ENCODE measurements around the gene CCDC28B.

CCDC28B gene

DNA sequence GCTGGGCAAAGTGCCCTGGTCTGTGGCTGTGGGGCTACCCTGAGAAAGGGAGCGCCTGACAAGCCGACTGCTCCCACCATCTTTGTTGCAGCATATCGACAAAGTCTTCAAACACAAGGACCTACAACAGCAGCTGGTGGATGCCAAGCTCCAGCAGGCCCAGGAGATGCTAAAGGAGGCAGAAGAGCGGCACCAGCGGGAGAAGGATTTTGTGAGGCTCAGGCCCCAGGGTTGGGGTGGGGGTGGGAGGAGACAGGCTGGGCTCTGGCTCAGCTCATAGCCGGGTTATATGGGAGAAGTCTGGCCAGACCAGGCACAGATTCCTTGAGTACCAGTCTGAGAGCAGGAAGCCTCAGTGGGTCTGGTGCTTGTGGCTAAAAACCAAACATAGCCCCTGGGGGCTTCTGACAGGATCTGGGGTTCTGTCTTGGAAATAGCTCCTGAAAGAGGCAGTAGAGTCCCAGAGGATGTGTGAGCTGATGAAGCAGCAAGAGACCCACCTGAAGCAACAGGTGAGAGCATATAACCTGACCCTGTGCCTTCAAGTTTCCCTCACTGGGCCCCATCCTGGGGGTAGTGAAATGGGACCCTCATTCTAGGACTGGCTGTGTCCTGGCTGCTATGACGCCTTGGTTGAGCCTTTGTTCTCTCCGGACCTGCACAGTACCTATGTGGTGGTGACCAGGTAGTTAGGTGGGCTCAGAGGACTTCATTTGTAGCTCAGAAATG is 8.0 kb upstream of the CCDC28B start:
- in situ Hi-C loops (cut with MboI; ENCODE audit: low sequenced_read_pairs): no loop called here

DNA sequence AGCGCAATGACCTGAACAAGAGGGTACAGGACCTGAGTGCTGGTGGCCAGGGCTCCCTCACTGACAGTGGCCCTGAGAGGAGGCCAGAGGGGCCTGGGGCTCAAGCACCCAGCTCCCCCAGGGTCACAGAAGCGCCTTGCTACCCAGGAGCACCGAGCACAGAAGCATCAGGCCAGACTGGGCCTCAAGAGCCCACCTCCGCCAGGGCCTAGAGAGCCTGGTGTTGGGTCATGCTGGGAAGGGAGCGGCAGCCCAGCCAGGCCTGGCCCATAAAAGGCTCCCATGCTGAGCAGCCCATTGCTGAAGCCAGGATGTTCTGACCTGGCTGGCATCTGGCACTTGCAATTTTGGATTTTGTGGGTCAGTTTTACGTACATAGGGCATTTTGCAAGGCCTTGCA is 5.4 kb upstream of the CCDC28B start:
- in situ Hi-C loops (cut with MboI; ENCODE audit: low sequenced_read_pairs): no loop called here

DNA sequence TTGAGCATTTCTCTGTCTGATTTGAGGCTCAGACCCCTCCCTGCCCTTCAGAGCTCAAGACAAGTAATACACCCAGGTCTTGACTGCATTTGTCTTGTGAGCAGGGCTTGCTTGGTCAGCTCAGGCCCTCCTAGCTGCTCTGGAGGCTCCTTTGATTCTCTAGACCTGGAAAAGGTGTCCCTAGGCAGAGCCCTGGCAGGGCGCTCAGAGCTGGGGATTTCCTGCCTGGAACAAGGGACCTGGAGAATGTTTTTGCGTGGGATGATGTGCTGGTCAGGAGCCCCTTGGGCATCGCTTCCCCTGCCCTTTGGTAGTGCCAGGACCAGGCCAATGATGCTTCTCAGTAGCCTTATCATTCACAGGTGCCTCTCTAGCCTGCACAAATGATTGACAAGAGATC is 4.9 kb upstream of the CCDC28B start:
- in situ Hi-C loops (cut with MboI; ENCODE audit: low sequenced_read_pairs): no loop called here

DNA sequence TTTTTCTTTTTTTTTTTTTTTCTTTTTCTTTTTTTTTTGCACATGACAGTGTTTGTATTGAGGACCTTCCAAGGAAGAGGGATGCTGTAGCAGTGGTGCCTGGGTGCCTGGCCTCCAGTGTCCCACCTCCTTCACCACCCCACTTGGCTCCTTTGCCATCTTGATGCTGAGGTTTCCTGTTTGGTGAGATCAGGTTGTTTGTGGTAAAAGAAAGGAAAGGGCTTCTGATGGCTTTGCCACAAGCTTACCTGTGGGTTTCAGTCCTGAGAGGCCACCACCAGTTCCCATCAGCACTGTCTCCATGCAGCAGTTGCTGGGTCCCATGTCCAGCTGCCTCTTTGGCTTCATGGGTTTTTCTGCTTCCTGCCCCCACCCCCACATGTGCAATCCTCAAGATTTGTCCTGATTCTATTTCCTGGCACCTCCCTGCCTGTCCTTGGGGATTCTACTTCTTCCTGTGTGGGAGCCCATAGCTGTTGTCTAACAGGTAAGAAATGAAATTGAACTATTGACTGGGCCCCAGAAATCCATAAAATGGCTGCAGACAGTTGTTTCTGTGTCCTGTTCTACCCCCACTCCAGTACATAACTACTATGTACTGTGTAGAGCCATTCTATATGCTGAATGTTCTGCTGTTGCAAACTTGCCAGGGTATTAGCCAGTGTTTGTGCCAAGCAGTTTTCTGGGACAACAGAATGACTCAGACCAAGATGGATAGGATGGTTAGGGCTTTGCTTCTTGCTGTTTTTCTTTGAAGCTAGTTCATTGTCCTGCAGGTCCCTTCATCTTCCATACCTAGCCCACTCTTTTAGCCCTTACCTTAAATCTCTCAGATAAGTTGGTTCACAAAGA is 4.2 kb upstream of the CCDC28B start:
- in situ Hi-C loops (cut with MboI; ENCODE audit: low sequenced_read_pairs): no loop called here

DNA sequence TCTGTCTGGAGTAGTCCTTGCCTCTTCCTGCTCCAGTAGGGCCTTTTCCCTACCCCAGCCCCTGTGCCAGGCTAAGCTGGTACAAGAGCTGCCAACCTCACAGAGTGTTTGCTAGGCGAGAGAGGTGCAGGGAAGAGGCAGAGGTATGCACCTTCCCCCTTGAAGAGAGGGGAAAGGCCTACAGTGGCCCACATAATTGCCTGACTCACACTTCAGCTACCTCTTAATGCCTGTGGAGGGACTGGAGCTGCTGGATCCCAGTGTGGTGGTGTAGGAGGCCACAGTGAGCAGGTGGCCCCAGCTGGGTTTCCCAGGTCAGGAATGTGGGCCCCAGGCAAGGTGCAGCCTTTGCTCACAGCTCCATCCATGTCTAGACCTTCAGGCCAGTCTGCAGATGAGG is 3.3 kb upstream of the CCDC28B start:
- in situ Hi-C loops (cut with MboI; ENCODE audit: low sequenced_read_pairs): no loop called here

DNA sequence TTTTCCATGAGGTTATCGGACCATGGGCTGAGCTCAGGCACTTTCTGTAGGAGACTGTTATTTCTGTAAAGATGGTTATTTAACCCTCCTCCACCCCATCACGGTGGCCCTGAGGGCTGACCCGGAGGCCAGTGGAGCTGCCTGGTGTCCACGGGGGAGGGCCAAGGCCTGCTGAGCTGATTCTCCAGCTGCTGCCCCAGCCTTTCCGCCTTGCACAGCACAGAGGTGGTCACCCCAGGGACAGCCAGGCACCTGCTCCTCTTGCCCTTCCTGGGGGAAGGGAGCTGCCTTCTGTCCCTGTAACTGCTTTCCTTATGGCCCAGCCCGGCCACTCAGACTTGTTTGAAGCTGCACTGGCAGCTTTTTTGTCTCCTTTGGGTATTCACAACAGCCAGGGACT is 2.6 kb upstream of the CCDC28B start:
- in situ Hi-C loops (cut with MboI; ENCODE audit: low sequenced_read_pairs): no loop called here

DNA sequence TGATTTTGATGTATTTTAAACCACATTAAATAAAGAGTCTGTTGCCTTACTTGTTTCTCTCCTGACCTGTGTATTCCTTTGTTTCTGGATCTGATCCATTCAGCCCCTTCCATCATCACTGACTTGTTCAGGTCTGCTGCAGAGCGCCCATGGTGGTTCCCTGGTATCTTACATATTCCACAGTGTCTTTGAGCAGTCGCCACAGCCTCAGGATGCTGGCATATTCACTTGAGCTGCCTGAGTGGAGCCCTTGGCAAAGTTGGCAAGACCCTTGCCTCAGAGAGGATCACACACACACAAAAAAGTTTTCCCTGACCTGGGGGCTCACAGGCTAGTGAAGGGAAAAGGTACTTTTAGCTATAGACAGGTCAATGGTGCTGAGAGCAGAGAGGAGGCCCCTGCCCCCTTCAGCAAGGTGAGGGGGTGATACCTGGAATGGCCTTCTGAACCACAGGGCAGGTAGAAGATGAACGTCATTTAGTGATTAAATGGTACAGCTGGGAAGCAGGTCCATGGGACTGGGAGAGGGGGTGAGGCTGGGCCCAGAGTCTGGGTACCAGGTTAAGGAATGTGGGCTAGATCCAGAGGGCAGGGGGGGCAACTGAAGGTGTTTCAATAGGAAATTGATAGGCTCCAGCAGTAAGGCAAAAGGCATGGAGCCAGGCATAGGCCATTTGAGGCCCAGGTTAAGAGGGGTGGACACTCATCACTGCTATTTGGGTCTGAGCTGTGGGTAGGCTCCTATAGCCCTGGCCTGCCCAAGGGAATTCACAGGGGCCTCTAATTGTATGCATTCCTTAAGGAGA is 2.0 kb upstream of the CCDC28B start:
- in situ Hi-C loops (cut with MboI; ENCODE audit: low sequenced_read_pairs): no loop called here

DNA sequence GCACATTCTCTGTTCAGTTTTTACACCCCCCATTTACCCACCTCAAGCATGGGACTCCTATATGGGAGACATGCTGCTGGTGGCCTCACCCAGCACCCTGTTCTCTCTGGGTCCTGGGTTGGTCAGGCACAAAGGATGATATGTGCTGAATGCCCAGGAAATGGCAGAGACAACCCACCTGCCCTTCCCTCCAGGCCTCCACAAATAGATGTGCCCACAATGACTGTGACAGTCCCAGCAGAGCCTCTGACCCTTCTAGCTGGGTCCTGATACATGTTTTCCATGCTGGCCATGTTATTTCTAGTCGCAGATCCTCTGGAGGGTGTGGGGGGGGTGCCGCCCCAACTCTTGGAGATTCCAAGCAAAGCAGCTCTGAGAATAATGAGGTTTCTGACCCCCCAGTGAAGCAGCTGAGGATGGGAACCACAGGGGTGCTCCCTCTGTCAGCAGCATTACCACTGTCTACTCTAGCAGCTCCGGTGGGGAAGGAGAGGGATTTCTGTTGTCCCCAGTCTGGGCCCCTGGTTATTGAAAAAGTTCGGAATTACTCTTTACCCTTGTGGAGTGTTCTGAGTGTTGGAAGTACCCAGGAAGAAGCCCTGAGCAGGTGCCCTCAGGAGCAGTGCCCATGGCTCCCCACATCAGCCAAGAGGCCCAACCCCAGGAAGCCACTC is 1.2 kb upstream of the CCDC28B start:
- in situ Hi-C loops (cut with MboI; ENCODE audit: low sequenced_read_pairs): no loop called here

DNA sequence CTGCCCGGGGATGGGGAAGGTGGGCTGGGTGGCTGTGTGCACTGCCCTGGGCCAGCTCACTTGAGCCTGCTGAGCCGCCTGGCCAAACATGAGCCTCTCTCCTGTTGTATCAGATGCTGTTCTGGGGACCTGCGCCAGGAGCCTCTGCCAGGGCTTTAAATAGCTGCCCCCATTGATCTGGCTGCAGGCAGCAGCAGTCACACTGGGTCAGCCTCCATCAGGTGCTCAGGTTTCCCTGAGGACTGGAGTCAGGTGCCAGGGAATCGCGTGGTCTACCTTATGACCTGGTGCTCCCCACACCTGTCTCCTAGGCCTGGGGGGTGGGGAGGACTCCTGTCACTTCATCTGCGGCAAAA is 700 bp upstream of the CCDC28B start:
- in situ Hi-C loops (cut with MboI; ENCODE audit: low sequenced_read_pairs): loop anchor here (25.0 kb wide), 1 partner anchor 163 kb away; the partner anchor contains the start of genes FAM229A and TSSK3

DNA sequence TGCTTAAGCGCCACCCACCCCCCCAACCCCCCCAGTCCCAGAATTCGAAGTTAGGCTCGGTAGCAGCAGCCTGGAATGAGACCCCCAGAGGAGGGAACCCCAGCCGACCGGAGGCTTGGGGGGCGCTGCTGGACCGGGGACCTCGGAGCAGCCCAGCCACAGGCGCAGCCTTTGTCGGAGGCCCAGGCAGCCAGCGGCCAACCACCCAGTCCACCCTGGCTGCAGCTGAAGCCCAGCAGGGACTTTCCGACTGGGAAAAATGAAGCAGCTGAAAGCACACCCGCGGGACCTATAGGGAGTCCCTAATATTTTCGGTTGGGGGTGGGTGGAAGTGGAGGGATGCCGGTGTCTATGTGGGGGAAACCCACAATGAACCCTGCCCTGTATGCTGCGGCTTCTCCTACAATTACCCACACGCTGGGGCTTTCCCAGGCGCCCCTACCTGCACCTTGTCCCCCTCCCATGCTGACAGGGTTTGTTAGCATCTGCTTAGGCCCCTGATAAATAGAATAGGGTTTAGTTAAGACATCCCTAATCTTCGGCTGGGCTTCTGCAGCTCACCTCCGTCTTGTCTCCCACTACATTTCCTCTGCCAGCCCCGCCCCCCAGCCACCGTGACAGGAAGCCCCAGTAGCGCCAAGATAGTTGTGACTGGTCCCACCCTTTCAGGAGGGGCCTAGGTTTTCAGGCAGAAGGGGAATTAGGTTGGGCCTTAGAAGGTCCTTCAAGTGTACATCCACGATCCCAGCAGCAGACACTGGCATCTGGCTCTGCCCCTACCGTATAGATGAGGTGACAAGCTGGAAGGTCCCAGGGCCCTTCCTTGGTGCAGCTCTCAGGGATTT is 838 bp downstream of the CCDC28B start:
- in situ Hi-C loops (cut with MboI; ENCODE audit: low sequenced_read_pairs): loop anchor here (25.0 kb wide), 1 partner anchor 161 kb away; the partner anchor contains the start of genes FAM229A and TSSK3

DNA sequence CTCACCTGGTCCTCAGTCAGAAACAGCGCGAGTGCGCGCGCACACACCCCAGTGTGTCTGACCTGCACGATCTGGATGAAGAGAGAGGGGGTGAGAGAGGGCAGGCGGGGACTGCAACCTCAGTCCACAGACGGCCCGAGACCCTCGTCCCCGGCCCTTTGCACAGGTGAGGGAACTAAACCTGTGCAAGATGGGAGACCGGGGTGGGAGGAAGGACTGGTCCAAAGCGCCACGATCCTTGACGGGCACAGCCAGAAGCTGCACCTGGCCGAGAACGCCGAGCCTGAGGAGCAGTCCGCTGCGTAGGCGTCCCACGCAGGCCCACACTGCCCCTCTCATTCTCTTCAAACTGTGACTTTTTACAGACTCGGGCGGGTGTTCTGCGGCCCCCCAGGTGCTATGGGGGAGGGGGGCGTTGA is 4.6 kb downstream of the CCDC28B start:
- in situ Hi-C loops (cut with MboI; ENCODE audit: low sequenced_read_pairs): loop anchor here (25.0 kb wide), 1 partner anchor 157 kb away; the partner anchor contains the start of genes FAM229A and TSSK3

DNA sequence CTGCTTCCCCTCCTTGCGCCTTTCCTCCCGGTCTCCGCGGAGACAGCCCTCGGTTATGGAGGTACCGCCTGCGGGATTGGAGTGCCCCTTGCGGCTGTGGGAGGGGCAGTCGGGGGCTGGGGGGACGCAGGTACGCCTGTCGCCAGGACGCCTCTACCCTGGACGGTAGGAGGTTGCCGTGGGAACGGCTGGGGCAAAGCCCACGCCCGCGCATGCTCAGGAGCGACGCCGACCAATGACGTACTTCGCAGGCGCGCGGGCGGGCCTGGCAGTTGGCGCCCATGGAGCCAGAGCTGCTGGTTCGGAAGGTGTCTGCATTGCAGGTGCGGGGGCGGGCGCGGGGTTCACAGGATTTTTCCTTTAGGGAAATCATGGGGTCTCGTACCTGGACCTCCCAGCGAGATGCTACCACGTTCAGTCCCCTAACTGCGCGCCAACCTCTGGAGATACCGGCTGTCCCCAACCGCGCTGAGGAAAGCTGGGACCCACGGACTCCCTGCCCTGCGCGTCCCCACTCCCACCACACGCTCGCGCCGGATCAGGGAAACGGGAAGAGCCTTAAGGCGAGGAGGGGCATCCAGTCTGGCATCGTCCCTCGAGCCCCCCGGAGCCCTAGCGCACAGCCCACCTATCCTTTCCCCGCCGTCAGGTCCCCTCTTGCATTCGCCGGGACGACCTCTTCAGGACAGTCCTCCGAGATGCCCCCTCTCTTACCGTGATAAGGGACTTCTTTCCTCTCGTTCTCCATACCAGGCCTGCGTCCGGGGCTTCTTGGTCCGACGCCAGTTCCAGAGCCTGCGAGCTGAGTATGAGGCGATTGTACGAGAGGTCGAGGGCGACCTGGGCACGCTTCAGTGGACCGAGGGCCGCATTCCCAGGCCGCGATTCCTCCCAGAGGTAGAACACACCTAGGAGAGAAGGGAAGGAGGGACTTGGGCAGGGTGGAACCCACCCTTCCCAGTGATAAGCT is 5.3 kb downstream of the CCDC28B start, which contains the start of gene IQCC:
Gene IQCC, plus strand, starts transcription at position 271 of the 970 bp plus-strand sequence. Its CDS starts 11 bp downstream, at position 282.
- in situ Hi-C loops (cut with MboI; ENCODE audit: low sequenced_read_pairs): loop anchor here (25.0 kb wide), 1 partner anchor 157 kb away; the partner anchor contains the start of genes FAM229A and TSSK3

DNA sequence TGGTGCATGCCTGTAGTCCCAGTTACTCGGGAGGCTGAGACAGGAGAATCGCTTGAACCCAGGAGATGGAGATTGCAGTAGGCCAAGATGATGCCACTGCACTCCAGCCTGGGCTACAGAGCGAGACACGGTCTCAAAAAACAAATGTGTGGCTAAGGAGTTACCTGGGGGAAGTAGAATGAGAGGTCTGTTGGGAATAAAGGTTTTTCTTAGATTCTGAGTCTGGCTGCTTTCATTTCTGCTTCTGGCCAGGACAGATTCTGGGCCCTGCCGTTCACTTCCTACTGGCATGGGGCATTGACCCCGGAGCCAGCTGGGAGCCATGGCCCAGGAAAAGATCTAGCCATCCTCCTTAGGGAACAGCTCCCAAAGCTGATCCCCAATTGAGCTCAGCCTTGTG is 8.1 kb downstream of the CCDC28B start:
- in situ Hi-C loops (cut with MboI; ENCODE audit: low sequenced_read_pairs): loop anchor here (25.0 kb wide), 1 partner anchor 154 kb away; the partner anchor contains the start of genes FAM229A and TSSK3

DNA sequence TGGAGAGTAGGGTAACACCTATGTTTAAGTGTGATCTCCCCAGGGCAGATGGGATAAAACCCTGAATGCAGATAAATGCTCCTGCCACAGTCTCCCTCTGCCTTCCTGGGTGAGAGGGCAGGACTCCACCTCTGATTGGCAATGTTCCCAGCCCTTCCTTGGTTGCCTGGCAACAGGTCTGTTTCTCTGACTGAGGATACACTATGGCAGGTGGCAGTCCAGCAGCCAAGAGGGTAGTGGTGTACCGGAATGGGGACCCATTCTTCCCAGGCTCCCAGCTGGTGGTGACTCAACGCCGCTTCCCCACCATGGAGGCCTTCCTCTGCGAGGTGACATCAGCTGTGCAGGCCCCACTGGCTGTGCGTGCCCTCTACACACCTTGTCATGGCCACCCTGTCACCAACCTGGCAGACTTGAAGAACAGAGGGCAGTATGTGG is 8.5 kb downstream of the CCDC28B start, which contains the start of gene DCDC2B:
Gene DCDC2B, plus strand, starts transcription at position 199 of the 438 bp plus-strand sequence. Its CDS starts 5 bp downstream, at position 204.
- in situ Hi-C loops (cut with MboI; ENCODE audit: low sequenced_read_pairs): loop anchor here (25.0 kb wide), 1 partner anchor 153 kb away; the partner anchor contains the start of genes FAM229A and TSSK3

DNA sequence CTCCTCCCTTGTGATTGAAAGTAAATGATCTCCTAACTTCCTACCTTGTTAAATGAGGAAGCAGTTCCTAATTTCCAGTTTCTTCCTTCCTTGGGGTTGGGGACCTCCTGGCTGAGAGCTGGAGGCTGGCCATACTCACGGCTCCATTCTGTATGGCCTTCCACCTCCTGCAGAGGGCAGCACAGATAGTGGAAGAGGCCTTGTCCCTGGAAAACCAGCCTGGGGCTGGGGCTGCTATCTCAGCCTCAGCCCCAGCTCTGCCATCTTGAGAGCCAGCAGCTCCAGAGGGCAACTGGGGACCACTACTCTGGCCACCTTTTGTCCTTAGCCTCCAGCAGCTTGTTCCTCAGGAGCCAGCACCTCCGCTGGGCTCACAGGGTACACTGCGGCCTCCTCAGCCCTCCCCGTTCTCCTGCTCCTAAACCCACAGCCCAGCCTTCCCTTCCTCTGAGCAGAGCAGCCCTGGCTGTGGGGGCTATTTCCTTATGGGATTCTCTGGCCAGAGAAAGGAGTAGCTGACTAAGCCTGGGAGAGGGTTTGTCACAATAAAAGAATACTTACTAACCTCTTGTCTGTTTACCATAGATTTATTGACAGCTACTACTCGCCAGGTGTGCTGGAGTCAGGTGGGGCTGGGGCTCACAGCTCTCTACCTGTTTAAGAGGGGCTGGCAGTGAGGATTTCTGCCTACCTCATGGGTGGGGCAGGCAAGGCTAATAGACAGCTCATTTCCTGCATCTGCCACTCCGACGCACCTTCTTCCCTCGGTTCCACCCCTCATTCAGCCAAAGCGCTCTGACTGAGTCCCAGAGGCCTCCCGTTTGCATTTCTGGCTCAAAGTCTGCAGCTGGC is 15.5 kb downstream of the CCDC28B start:
- in situ Hi-C loops (cut with MboI; ENCODE audit: low sequenced_read_pairs): loop anchor here (25.0 kb wide), 1 partner anchor 146 kb away; the partner anchor contains the start of genes FAM229A and TSSK3

DNA sequence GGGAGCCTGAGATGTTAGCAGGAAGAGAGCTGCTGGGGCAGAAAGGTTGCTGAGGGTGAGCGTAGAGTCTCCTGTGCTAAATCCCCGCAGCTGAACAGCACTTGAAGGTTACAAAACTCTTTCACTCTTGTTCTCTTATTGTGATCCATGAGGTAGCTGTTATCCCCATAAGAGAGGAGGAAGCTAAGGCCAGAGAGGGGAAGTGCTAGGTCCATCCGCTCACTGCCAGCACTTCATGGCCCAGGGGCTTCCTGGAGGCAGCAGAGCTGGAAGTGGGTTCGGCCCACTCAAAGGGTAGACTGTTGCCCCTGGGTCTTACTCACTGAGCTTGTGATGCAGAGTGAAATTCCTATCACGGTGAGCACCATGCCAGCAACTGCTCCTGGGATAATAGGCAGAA is 16.2 kb downstream of the CCDC28B start:
- in situ Hi-C loops (cut with MboI; ENCODE audit: low sequenced_read_pairs): loop anchor here (25.0 kb wide), 1 partner anchor 146 kb away; the partner anchor contains the start of genes FAM229A and TSSK3

DNA sequence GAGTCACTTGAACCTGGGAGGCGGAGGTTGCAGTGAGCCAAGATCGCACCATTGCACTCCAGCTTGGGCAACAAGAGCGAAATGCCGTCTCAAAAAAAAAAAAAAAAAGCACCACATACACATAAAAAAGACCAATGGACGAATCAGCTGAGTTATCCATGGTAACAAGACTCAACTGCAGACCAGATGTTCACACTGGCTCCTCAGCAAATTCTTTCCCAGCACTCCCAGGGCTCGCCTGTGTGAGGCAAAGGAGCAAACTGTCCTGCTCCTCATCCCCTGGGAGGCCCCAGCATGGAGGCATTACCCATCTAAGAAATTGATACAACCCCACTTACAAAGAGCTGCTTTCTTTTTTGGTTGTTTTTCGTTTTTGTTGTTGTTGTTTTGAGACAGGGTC is 18.6 kb downstream of the CCDC28B start:
- in situ Hi-C loops (cut with MboI; ENCODE audit: low sequenced_read_pairs): loop anchor here (25.0 kb wide), 1 partner anchor 143 kb away; the partner anchor contains the start of genes FAM229A and TSSK3
